UCSD-AML1 (cell line): ENCODE results near the gene NLK.
"Not testable (repeated sequence)": the region's sequence is repeated elsewhere in the genome, so short reads cannot be mapped to it uniquely, and the experiment has no call there.

ENCODE experiments used
- DNase-seq: peaks from one replicate; lab custom pipeline; 2025; ENCODE audit not compliant: unreplicated experiment; lab: John Stamatoyannopoulos, UW

The NLK gene

DNA sequence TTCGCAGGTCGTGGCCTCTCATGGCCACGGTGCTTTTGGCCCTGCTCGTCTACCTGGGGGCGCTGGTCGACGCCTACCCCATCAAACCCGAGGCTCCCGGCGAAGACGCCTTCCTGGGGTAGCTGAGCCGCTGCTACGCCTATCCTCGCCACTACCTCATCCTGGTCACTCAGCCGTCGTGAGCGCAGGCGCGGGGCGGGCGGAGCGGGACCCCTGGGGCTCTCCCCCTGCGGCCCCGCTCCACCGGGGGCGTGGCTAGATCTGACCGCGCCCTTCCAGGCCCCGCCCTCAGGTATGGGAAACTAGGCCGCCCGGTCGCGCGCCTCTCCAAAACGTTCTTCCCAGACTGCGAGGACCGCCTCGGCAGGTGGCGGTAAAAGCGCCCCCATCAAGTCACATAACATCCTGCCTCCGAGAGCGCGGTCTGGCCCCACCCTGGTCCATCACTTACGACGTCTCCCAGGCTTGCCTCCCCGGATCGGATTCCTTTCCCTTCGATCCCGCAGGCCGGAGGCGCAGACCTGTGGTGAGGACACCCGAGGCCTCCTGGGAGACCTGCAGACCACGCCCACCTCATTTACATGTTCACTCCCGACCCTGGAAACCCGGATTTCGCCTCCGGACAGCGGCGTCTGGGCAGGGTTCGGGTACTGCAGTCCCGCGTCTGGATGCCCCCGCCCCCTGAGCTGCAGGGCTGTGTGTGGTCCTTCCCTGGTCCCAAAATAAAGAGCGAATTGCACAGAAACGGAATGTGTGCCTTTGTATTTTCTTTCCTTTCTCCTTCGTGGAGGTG is 185.0 kb downstream of the NLK start:
- DNase-seq = no peak

DNA sequence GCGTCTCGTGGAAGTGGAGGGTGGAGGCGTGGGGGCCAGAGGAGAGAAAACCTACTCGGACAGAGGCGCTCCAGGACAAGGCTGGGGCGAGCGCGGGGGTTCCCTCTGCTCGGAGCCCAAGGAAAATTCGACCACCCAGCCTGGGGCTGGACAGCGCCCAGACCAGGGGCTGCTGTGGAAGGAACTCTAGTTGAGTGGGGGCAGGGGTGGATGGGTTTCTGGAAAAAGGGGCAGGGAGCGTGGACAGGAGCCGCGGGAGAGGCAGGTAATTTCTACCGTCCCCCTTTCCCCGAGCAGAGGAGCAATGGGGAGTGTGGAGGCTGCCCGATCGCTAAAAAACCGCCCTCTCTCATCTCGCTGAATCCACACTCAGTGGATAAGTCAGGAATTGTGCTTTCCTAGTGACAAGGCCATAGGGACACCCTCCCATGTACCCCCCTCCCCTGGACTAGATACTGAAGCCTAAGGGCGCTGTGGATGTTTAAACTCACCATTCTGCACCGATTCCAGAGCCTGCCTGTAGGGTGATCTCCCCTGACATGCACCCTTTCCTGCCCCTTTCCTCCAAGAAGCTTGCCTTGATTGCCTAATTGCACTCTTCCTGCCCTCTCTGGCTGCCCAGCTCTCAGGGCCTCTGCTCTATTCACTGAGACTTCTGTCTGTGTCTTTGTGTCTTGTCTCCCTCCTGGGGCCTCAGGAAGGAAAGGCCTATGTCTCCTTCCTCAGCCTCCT is 185.8 kb downstream of the NLK start:
- DNase-seq = no peak

DNA sequence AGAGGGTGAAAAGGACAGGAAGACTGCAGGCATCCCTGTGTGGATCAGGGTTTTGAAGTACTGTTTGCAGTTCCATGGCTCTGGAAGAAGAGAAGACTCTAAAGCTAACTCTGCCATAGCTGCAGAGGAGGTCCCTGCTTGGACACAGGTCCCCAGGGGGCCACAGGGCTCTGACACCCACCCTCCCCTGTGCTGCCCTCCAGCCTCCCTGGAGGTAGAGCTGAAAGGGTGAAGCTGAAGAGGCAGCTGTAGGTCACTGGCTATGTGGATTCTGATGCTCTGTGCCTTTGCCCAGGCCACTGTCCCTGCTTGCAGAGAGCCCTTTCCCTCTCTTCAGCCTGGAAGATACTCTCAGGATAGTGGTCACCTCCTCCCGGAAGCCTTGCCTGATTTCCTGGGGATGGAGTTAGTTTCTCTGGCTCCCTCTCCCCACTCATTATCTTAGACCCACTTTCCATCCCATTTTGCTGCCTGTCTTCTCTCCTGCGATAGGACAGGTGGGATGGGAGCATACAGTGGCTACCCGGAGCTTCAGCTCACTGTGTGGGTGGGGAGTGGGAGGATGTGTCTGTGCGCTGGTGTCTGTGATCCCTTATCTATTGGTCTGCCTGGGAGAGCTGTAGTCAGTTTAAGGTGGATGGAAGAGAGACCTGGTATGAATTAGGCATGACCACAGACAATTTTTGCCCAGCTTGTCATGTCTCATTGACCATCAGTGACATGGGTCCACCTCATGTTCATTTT is 186.7 kb downstream of the NLK start:
- DNase-seq = no peak

DNA sequence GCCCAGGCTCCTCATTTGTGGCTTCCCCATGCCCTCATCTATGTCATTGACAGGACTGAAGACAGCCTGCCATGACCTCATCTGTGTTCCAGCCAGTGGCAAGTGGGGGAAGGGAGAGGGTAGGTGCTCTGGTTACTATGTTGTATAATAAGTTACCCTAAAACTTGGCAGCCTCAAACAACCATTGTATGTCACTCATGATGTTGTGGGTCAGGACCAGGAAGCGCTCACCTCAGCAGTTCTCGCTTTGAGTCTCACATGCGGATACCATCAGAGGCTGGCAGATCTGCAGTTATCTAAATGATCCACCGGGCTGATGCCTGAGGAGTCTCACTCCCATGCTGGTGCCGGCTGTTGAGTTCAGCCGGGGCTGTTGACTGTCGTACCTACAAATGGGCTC is 187.5 kb downstream of the NLK start:
- DNase-seq = no peak

DNA sequence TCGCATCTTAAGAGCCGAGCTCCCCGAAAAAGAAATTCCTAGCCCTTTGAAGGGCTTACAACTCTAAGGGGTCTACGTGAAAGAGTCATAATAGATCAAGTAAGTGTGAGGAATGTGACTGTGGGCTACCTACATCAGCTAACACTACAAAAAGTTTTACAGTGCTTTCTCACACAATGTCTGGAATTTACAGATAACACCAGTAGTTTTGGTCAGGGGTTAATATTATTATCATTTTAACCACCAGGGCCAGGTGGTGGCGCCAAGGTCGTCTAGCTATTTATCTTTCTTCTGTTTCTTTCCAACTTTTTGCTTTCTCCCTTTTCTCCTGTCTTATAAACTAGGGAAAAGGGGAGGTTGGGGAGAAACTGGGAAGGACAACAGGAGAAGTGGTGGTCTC is 188.1 kb downstream of the NLK start:
- not testable (repeated sequence) for DNase-seq

DNA sequence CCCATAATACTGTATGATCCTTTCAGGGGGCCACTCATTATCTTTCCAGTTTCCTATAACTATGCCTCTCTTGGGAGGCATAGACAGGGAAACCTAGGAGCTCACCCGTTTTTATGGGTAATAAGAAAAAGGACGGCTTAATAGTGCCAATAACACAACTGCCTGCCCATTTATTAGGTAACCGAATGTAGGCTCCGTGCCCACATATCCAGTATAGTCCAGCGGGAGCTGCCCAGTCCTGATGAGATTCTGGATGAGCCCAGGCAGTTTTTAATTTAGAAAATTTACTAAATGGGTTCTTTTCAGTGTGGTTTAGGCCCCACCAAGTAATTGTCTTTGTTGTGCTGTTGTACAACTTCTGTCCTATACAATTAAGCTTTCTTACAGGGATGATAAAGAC is 189.1 kb downstream of the NLK start:
- DNase-seq = not testable (repeated sequence)

DNA sequence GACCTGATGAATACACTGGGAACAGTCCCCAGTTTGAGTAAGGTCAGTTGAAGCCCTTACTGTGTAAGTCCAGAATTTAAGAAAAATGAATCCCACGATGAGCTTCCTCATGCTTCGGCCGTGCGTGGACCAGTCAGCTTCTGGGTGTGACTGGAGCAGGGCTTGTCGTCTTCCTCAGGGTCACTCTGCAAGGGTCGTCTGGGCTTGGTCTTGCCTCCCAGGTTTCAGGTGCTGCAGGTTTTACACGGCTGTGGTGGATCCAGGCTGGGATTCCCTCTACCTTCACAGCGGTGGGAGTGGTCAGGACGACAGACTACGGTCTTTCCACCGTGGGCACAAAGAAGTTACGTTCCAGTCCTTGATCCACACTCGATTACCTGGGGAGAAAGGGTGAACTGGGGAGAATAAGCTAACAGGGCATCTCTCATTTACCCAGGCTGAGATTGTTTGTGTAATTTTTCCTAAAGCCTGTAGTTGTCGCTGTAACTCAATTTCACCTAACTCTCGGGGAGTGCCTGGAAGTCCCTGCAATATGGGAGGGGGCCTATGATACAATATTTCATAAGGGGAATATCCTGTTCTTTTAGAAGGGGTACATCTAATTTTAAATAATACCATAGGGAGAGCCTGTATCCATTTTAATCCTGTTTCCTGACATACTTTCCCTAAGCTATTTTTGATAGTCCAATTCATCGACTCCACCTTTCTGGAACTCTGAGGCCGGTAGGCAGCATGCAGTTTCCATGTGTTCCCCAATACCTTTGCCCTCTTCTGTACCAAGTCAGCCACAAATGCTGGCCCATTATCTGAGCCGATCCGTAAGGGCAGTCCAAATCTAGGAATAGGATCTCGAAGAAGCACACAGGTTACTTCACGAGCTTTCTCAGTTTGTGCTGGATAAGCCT is 190.7 kb downstream of the NLK start:
- not testable (repeated sequence) for DNase-seq

DNA sequence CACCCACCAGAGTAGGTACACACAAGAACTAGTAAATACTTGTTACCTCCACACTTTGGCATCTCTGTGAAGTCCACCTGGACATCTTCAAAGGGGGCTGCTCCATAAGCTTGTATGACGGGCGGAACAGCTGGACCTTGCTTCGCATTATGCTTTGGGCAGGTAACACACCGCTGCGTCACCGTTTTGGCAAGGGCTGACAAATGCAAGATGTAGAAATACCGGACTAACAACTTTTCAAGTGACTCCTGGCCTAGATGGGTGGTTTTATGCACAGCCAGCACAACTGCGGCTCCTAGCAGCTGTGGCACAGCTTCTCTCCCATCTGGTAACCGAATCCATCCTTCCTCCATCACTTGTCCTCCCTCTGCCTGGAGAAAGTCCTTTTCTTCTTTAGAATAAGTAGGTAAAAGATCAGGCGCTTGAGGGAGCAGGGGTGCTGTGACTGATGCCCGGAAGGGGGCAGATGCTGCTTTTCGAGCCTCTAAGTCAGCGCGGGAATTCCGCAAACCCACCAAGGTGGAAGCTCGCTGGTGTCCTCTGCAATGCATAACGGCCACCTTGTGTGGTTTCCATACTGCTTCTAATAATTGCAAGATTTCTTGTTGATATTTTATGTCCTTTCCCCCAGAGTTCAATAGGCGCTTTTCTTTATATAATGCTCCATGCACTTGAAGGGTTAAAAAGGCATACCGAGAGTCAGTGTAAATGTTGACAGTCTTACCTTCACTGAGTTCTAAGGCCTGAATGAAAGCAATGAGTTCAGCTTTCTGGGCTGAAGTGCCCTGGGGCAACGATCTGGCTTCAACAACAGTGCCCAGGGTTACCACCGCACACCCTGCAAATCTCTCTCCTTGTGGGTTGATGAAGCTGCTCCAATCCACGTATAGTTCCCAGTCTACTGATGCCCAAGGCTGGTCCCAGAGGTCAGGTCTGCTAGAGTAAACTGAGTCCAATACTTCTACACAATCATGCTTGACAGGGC is 191.7 kb downstream of the NLK start:
- DNase-seq = not testable (repeated sequence)

DNA sequence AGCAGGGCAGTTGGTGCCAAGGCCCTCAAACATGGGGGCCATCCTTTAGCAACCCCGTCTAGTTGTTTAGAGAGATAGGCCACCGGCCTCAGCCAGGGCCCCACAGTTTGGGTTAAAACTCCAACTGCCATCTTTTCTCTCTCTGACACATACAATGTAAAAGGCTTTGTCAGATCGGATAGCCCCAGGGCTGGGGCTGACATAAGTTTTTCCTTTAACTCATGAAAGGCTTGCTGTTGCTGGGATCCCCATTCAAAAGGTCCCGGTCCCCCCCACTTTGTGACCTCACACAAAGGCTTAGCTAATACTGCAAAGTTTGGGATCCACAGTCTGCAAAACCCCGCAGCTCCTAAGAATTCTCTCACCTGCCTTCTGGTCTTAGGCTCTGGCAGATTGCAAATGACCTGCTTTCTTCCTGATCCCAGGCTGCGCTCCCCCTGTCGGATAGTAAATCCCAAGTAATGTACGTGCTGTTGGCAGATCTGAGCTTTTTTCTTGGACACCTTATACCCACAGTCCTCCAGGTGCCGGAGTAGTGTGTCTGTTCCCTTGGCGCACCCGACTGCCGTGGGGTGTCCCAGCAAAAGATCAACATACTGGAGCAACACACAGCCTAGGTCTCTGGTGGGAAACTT is 192.7 kb downstream of the NLK start:
- not testable (repeated sequence) for DNase-seq

DNA sequence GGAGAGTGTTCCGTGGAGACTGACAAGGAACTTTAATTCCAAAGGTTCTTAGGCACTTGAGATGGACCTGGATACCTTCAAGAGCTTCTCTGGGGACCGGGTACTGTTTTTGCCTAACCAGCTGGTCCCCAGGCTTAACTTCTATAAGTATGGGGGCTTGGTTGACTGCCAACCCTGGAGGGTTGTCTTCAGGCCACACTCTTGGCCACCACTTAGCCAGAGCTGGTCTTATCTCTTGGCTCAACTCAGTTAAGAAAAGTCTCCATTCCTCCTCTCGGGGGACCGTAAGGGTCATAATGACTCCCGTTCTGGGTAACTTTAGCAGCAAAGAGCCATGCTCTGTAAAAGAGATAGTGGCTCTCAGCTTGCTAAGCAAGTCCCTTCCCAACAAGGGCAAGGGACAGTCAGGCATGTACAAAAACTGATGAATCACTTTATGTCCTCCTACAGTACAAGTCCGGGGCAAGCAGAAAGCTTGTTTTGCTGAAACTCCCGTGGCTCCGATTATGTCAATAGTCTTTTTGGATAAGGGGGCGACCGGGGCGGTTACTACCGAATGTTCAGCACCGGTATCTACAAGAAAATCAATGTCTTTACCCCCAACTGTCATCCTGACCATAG is 193.7 kb downstream of the NLK start:
- DNase-seq = not testable (repeated sequence)

DNA sequence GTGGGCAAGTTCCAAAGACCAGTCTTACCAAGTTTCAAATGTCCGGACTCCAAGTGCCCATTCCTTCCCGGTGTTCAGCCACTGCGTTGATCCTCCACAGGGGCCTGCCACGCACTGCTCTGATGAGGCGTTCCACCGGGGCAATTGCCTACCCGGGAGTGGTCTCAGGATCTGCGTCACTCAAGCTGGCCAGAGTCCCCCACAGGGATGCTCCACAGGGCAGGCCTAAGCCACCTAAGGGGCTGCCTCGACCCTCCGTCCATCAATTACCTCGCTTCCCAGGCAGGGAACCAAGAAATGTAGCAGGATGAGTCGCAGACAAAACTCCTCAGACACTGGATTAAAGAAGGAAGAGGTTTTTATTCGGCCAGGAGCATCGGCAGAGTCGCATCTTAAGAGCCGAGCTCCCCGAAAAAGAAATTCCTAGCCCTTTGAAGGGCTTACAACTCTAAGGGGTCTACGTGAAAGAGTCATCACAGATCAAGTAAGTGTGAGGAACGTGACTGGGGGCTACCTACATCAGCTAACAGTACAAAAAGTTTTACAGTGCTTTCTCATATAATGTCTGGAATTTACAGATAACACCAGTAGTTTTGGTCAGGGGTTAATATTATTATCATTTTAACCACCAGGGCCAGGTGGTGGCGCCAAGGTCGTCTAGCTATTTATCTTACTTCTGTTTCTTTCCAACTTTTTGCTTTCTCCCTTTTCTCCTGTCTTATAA is 196.2 kb downstream of the NLK start:
- DNase-seq = not testable (repeated sequence)

DNA sequence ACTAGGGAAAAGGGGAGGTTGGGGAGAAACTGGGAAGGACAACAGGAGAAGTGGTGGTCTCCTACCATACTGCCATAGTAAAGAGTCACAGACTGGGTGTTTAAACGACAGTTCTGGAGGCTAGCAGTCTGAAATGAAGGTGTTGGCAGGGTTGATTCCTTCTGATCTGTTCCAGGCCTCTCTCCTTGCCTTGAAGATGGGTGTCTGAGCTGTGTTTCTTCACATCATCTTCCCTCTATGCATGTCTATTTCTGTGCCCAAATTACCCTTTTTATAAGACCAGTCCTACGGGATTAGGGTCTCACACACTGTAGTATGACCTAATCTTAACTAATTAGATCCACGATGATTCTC is 196.8 kb downstream of the NLK start:
- no peak for DNase-seq

DNA sequence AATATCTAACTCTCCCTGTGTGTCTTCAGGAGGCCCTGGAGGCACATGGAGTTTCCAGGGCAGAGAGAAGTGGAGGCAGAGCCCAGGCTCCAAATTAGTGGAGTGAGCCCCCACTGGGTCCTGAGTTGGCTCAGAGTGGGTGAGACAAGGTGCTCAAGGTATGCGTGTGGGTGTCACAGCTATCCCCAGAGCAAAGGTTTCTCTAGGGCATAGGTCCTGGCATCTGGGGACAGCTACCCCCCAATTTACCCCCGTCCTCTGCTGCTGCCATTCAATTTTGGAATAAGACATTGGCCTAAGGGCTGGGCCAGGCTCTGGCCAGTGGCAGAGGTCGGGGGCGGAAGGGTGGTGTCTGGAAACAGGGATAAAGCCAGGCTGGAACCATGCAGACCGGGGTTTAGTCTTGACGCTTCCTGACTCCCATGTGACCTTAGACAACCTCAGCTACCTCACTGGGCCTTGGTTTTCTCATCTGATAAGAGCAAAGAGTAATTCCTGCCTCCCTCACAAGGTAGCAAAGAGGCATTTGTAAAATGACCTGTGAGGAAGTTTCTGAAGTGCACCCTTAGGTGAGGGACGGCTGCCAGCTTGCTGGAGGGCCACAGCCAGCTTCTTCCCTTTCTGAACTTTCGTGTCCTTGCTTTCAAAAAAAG is 198.3 kb downstream of the NLK start:
- DNase-seq = no peak

DNA sequence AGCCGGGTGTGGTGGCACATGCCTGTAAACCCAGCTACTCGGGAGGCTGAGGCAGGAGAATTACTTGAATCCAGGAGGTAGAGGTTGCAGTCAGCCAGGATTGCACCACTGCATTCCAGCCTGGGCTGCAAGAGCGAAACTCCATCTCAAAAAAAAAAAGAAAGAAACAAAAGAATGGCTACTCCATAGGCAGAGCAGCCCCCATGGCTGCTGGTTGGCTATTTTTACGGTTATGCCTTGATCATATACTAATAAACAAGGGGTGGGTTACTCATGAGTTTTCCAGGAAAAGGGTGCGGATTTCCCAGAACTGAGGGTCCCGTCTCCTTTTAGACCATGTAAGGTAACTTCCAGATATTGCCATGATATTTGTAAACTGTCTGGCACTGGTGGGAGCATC is 200.3 kb downstream of the NLK start:
- DNase-seq = no peak

DNA sequence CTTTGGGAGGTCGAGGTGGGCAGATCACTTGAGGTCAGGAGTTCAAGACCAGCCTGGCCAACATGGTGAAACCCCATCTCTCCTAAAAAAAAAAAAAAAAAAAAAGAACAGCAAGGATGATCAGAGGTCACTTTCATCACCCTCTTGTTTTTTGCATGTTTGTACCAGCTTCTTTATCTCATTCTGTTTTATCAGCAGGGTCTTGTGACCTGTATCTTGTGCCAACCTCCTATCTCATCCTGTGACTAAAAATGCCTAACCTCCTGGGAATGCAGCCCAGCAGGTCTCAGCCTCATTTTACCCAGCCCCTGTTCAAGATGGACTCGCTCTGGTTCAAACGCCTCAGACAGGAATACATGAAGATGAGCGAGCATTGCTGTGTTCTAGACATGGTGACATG is 200.8 kb downstream of the NLK start:
- not testable (repeated sequence) for DNase-seq

DNA sequence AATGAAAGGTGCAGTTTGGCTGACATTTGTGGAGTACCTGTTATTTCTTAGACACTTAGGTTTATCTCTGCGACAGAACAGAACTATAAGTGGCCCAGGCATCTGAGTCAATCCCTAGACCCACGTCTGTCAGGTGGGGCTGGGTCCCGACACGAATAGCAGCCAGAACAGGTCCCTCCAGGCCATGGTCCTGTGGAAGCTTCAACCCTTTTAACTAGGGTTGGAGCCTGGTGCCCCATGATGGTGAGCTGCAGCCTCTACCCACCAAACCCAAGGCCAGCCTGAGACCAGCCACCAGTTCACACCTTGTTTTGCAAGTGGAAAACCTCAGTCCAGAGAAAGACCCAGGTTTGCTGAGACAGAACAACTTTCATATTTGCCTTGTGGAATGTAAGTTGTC is 202.0 kb downstream of the NLK start:
- no peak for DNase-seq
